EL (cell line): ENCODE results near the gene CTXN1.

Experiments
- DNase-seq: peaks from one replicate; pipeline ENCODE4 v3.0.0-alpha.2; 2016

CTXN1 gene

GRCh38 chr19:7912697-7913564, 13.0 kb downstream of the CTXN1 start:
- DNase-seq = no peak

GRCh38 chr19:7912144-7912696, 13.7 kb downstream of the CTXN1 start:
- DNase-seq = no peak

- DNase-seq = no peak
Measured at GRCh38 chr19:7911508-7912143, 14.3 kb downstream of the CTXN1 start.

GRCh38 chr19:7910321-7911161, 15.4 kb downstream of the CTXN1 start:
- no peak for DNase-seq

- DNase-seq = no peak
Measured at GRCh38 chr19:7909471-7910067, 16.4 kb downstream of the CTXN1 start.

GRCh38 chr19:7908742-7909461, 17.0 kb downstream of the CTXN1 start:
- no peak for DNase-seq

GRCh38 chr19:7908078-7908699, 17.7 kb downstream of the CTXN1 start:
- DNase-seq = no peak

- DNase-seq = no peak
Measured at GRCh38 chr19:7907544-7907943, 18.4 kb downstream of the CTXN1 start.

- DNase-seq = no peak
Measured at GRCh38 chr19:7907122-7907521, 18.8 kb downstream of the CTXN1 start.

GRCh38 chr19:7905859-7906258, 20.1 kb downstream of the CTXN1 start:
- DNase-seq = no peak

GRCh38 chr19:7905268-7905667, 20.7 kb downstream of the CTXN1 start:
- DNase-seq = no peak

GRCh38 chr19:7904074-7905020, 21.6 kb downstream of the CTXN1 start:
- no peak for DNase-seq

GRCh38 chr19:7903244-7904073, 22.5 kb downstream of the CTXN1 start, which contains the start of gene MAP2K7:
TSS of gene MAP2K7 (plus strand) at chr19:7903877. CDS start at chr19:7903945, 68 bp downstream.
- peak; percentile 99 for DNase-seq

GRCh38 chr19:7902796-7903243, 23.1 kb downstream of the CTXN1 start:
- DNase-seq = no peak

GRCh38 chr19:7901337-7901736, 24.6 kb downstream of the CTXN1 start:
- no peak for DNase-seq

- no peak for DNase-seq
Measured at GRCh38 chr19:7900931-7901330, 25.0 kb downstream of the CTXN1 start.

- DNase-seq = no peak
Measured at GRCh38 chr19:7900401-7900870, 25.5 kb downstream of the CTXN1 start.

GRCh38 chr19:7899751-7900378, 26.1 kb downstream of the CTXN1 start:
- no peak for DNase-seq

GRCh38 chr19:7898967-7899366, 27.0 kb downstream of the CTXN1 start:
- no peak for DNase-seq
